Head of caudate nucleus (tissue), 42 donors: Measurements from ENCODE around the gene COL23A1.

Experiments
- DNase-seq, 42 donors: peaks; one replicate each; pipeline versions ENCODE4 v3.0.0 to v3.0.0-alpha.2; 2020 to 2021; ENCODE audit warnings: mixed read lengths in 7 of 42
- intact Hi-C: fragments of 100-400 bp; cut with DNase I; formaldehyde crosslinking; loops from one replicate; pipeline ENCODE4 v1.15.0; 2022

COL23A1 gene

DNA sequence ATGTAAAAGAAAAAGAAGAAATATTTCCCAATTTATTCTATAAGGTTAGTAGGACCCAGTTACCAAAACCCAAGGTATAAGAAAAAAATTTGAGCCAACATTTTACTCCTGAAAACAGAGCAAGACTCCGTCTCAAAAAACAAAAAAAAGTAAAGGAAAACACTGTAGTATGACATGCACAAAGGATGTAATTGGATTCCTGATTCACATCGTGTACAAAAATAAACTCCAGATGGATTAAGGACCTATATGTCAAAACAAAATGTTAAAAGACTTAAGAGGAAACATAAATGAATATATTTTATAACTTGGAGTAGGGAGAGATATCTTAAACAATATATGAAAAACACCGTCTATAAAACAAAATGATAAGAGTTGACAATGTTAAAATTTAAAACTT lies 371.4 kb downstream of the COL23A1 start:
- intact Hi-C loops: no loop called here
- DNase-seq: no peak

GRCh38 chr5:178218237-178218776 lies 371.9 kb downstream of the COL23A1 start:
- intact Hi-C loops: no loop called here
- DNase-seq: no peak

DNA sequence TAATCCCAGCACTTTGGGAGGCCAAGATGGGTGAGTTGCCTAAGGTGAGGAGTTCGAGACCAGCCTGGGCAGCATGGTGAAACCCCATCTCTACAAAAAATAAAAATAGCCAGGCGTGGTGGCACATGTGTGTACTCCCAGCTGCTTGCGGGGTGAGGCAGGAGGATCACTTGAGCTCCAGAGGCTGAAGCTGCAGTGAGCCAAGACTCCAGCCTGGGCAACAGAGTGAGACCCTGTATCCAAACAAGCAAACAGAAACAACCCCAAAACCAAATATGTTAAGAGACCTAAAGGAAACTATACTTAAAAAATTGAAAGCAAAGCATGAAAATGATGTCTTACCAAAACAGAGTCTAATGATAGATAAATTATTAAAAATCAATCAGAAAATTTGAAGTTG lies 373.4 kb downstream of the COL23A1 start:
- no peak for DNase-seq
- intact Hi-C loops: no loop called here

- intact Hi-C loops: no loop called here
These were observed 374.1 kb downstream of the COL23A1 start for GRCh38 chr5:178216088-178216534.

DNA sequence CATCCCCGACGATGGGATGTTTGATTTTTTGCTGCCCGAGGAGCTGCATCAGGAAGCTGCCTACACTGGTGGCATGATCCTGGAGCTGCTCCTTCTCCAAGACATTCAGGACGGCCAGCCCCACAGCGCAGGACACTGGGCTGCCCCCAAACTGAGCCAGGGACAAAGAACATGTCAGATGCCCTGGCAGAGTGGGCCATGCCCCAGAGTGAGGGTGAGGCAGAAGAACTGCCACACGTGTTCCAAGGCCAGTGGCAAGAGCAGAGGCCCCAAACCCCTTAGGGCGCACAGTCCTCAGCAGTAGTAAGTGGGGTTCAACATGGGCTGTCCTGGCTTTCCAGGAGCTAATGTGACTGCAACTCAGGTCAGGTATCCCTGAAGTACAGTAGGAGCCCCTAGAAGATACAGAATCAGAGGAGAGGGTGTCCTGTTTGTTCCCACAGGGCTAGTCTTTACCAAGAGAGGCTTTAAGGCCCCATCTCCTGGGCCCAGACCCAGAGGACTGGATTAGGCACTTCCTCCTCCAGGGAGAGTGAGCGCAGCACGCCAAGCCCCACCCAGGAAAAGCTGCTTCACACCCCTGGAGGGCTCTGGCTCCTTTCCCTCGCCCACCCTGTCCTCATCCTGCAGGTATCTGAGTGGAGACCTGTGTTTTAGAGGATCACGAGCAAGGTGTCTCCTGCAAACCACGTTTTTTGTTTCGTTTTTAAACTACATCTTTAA lies 374.8 kb downstream of the COL23A1 start:
- intact Hi-C loops: no loop called here
- DNase-seq: no peak

More at GRCh38 chr5:178216088-178216534, 374.1 kb downstream of the COL23A1 start:
- DNase-seq: no peak

GRCh38 chr5:178214160-178214803 lies 375.9 kb downstream of the COL23A1 start:
- intact Hi-C loops: no loop called here
- no peak for DNase-seq

GRCh38 chr5:178213748-178214151 lies 376.4 kb downstream of the COL23A1 start:
- intact Hi-C loops: no loop called here
- DNase-seq: no peak

GRCh38 chr5:178213003-178213461 lies 377.2 kb downstream of the COL23A1 start:
- DNase-seq: no peak
- intact Hi-C loops: no loop called here

GRCh38 chr5:178212241-178213002 lies 377.8 kb downstream of the COL23A1 start:
- DNase-seq: no peak
- intact Hi-C loops: no loop called here

DNA sequence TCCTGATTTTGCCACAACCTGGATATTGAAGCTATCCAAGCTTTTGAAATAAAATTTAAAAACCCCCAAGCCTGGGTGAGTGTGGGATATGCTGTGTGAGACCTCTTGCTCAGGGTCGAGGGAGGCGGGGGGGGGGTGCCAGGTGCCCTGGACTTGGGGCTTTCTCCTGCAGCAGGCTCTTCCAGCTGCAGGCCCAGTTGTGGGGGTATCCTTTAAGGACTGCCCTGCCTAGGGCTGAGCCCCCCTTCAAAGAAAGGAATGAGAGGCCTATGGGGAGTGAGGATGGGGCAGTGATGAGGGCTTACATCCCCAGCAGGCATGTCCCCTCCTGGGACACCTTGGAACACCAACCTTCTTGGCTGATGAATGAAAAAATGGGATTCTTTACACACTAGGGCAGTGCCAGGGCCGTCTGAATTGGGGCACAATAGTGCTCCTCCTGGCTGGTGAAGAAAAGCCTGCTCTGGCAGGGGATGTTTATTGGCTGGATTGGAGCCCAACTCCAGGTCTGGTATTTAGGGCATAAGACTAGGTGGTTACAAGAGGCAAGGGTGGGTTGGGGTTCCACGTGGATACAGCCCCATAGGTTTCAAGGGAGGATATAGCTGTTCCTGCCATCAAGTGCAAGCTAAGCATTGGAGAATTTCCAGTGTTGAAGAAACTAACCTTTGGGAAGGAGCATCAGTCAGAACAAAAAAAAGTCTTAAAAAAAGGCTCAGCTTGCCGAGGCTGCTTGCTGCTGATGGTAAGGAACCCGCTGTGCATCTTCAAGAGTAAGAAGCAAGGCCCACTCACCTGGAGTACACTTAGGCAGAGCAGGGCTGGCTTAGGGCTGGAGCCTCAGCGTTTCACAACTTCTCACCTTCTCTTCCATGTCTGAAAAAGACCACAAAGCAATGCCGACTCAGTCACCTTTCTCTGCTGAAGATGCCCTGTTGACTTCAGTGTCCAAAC lies 378.8 kb downstream of the COL23A1 start:
- DNase-seq: no peak
- intact Hi-C loops: no loop called here

- intact Hi-C loops: no loop called here
- no peak for DNase-seq
These were observed 379.5 kb downstream of the COL23A1 start for GRCh38 chr5:178210686-178211085.

GRCh38 chr5:178210073-178210535 lies 380.1 kb downstream of the COL23A1 start:
- intact Hi-C loops: no loop called here
- DNase-seq: peak in 1 of 42 donors; percentile 16

DNA sequence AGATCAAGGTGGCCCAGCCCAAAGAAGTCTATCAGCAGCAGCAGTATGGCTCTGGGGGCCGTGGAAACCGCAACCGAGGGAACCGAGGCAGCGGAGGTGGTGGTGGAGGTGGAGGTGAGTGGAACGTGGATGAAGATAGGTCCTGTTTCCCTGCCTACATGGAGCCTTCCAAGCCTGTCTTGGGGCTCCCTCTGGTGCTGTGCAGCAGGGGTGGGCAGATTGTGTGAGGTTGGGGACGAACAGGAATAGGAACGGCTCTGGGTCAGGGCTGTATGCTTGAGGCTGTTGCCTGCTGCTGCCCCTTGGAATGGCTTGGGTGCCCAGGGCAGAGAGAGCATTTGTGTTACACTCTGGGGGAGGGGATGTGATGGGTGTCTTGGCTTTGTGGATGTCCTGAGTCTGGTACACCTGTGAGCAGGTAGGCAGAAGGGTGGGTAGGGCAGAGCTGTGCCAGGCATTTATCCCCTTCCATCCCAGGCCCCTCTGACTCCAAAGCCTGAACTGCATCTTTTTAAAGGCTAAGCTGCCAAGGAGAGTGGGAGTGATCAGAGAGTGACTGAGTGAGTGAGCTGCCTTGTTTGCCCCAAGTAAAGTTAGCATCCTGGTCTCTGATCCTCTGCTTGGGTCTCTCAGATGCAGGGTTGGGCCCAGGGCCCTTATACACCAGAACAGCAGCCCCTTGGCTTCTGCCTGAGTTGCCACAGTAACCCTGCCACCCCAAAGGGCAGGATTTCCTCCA lies 380.7 kb downstream of the COL23A1 start:
- intact Hi-C loops: loop anchor here (10.0 kb wide), 1 partner anchor 55 kb away; the partner anchor contains the start of gene NHP2
- DNase-seq: peak in 2 of 42 donors; percentile 9 to 10

GRCh38 chr5:178208540-178209227 lies 381.5 kb downstream of the COL23A1 start:
- DNase-seq: peak in 1 of 42 donors; percentile 5
- intact Hi-C loops: loop anchor here (10.0 kb wide), 1 partner anchor 54 kb away; the partner anchor contains the start of gene NHP2

- DNase-seq: peak in 3 of 42 donors; percentile 2 to 13 (median 4)
- intact Hi-C loops: loop anchor here (10.0 kb wide), 1 partner anchor 53 kb away; the partner anchor contains the start of gene NHP2
These were observed 382.3 kb downstream of the COL23A1 start for GRCh38 chr5:178207917-178208280.

GRCh38 chr5:178207183-178207916 lies 382.8 kb downstream of the COL23A1 start:
- DNase-seq: peak in 2 of 42 donors; percentile 11 to 28
- intact Hi-C loops: loop anchor here (10.0 kb wide), 1 partner anchor 53 kb away; the partner anchor contains the start of gene NHP2
